GOT3 (cell line): Measurements from ENCODE around the gene TCF7.
A peak's percentile ranks its signal among the peaks of the same experiment; 100 is the strongest.
"Not testable (repeated sequence)": the region's sequence is repeated elsewhere in the genome, so short reads cannot be mapped to it uniquely, and the experiment has no call there.

Source experiments
- DNase-seq: peaks from one replicate; lab custom pipeline; 2025; ENCODE audit warnings: mixed read lengths; lab: John Stamatoyannopoulos, UW

TCF7 gene

DNA sequence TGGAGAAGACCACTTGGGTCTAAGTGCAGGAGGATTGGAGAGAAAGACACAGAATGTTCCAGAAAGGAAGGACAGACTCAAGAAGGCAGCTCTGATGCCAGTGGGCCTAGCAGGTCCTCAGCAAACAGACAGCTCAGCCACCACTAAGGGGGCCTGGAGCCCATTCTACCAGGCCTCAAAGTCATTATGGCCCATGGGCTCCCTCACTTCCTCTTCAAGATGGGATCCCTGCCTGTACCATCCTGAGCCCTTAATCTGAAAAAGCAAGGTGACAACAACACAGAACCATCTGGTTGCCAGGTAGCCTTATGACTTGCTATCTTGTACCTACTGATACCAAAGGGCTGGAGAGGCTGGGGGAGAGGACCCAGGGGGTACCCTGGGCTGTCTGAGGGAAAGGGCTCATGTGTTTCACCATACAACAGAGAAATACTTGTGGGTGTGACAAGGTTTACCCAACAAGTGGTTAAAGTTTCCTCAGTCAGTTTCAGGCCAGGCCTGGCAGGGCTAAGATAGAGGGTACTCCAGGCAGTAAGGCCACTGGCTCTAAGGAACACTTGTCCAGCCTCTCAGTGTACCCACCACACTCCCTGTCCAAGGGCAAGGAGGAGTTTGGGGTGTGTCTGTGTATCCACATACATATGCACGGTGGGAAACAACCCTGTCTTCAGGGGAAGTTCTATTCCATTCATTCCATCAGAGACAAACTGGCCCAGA, 30.7 kb downstream of the TCF7 start:
- no peak for DNase-seq

DNA sequence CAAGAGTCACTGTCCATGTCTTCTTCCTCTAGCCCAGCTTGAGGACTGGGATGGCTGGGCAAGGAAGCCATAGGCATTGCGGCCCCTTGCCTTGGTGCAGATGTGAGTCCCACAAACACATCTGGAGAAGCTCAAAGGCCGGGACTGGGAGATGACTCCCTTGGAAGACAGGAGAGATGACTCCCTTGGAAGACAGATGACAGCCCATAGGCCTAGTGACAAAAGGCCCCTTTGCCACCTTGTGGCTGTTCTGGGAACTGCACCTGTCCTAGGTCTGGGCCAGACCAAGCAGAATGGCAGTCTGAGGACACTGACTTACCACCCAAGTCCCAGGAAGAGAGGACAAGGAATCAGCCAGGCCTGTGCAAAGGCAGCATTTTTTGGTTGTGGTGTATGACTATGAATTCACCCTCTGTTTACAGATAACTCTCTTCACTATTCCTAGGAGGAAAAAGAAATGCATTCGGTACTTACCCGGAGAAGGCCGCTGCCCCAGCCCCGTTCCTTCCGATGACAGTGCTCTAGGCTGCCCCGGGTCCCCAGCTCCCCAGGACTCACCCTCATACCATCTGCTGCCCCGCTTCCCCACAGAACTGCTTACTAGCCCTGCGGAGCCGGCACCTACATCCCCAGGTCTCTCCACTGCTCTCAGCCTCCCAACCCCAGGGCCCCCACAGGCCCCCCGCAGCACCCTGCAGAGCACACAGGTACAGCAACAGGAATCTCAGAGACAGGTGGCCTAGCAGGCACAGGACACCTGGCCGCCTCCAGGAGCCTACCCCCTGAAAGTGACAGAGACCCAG, 31.5 kb downstream of the TCF7 start:
- DNase-seq = no peak

DNA sequence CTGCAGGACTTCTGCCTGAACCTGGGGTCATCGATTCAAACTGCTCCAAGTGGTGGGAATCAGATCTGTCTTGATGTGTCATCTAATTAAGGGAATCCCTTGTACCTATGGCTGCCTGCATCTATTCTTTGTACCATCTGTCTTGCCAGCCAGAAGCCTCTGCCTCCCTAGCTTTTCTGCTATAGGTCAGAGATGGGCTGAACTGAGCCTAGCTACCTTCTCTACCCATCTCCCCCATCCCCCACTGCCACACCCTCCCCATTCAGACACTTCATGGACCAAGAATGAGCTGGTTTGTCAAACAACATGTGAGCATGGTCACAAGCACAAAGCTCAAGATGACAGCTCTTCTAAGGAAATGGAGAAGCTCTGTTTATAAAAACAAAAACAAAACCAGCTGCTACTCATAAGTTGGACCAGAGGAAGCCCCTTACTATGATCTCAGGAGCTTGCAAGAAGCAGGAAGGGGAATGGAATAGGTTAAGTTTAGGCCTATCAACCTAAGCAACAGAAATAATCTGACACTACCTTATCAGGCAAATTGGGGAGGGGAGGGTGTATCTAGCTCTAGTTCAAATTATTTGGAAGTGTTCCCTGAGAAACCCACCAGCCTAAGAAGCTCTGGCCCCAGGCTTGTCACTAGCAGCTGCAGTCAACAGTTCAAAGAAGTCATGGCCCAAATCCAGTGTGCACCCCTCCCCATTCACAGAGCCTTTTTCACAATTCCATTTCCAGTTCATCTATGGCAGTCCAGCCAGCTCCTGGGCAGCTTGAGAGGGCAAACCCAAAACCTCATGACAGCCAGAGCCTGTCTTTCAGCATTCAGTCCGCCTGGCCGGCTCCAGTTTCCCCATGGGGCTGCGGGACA, 32.4 kb downstream of the TCF7 start:
- no peak for DNase-seq

DNA sequence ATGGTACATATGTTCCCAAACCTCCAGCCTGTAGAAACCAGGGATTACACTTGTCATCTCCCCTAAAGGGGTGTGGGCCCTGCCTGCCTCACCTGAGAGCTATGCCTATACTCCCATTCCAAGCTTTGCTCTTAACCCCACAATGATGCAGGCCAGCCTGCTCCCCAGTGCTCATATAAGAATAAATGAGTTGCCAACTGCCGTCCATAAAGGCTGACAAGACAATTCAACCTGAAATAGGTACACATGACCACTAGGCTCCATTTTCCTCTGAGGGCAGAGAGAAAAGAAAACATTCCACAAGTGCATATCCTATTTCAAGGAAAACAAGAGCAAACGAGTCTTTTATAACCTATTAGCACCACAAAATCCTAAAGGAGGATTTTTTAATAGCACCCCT, 33.8 kb downstream of the TCF7 start:
- no peak for DNase-seq

DNA sequence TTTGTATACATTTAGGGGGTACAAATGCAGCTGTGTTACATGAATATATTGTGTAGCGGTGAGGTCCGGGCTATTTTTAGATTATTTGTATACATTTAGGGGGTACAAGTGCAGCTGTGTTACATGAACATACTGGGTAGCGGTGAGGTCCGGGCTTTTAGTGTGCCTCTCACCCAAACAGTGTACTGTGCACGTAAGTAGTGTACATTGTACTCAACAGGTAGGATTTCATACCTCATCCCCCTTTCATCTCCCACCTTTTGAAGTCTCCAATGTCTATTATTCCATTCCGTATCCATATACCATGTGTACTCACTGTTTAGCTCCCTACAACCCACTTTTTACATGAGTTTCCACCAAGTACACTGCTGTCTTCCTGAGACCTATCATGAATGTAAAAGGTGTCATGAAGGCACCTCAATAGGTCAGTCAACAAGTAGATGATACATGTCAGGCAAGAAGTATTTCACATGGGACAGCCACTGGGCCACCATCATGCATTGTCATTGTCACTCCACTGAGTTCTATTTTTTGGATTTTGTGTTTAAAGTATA, 34.6 kb downstream of the TCF7 start:
- DNase-seq = no peak

DNA sequence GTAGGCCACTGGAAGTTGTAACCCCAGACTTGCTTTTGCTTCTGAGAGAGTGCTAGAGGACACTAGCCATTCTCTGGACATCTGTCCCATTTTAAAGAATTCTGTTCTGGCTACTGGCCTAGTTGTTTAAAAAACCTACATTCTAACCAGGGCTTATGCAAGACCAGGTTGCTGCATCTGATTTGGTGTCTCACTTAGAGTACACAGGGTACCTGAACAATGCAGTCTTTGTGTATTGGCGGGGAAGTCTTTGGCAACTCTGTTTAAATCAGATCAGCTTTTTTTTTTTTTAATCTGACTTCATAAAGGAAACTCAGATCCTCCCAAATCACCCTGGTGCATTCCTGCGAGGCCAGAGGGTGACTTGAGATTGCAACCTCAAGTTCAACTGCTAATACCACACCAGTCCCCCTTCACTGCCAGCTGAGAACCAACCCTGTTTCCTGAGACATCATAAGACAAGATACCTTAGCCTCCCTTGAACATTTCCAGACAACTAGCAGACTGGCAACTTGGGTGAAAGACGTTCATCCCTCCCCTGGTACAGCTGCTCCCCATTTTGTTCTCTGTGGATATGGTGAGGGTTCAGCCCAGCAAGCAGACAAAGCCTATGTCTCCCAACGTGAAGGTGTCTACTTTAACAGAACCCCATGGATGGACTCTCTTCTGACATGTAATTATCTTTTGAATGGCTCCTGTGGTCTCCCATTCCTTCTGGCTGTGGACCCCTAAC, 35.3 kb downstream of the TCF7 start:
- no peak for DNase-seq

DNA sequence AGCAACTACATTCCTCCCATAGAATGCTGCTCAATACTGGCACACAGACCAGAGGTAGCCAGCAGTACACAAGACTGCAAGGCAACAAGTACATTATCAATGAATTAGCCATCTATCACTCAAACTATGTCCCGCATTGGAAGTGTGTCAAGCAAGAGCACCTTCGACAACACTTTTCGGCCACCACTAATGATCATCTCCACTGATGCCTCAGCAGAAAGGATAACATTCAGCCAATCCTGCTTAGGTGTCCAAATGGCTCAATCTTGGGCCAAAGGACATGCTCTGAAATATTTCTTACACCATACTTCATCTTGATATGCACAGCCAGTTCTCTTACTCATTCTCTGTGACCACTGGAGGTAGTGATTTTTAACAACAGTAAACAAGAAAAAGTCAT, 37.2 kb downstream of the TCF7 start:
- no peak for DNase-seq

DNA sequence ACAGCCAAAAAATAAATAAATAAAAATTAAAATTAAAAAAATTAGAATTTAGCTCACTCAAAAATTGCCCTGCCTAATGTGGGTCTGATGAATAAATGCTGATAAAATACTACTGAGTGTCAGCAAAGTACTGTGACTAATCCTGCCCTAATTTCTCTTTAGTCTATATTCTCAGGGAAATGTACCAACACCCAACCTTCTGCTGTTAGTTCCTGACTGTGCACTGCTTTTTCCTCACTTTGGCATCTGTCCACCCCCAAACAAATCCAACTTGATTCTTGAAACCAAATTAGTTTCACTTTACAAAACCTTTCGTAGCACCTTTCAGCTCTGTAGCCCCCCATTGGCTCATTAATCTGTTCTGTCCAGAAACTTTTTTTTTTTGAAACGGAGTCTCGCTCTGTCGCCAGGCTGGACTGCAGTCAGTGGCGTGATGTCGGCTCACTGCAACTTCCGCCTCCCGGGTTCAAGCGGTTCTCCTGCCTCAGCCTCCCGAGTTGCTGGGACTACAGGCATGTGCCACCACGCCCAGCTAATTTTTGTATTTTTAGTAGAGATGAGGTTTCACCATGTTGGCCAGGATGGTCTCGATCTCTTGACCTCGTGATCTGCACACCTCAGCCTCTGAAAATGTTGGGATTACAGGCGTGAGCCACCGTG, 37.8 kb downstream of the TCF7 start:
- not testable (repeated sequence) for DNase-seq

DNA sequence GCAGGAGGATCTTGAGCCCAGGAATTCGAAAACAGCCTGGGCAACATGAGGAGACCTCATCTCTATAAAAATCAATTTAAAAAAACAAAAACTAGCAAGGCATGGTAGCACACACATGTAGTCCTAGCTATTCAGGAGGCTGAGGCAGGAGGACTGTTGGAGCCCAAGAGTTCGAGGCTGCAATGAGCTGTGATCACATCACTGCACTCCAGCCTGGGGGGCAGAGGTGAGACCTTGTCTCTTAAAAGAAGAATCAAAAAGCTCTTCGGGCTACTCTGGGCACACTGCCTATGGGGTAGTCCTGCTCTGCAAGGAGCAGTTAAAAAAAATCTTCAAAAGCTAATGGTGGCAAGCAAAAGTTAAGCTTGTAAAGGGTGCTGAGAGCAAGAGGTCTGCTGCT, 38.8 kb downstream of the TCF7 start:
- DNase-seq = no peak

DNA sequence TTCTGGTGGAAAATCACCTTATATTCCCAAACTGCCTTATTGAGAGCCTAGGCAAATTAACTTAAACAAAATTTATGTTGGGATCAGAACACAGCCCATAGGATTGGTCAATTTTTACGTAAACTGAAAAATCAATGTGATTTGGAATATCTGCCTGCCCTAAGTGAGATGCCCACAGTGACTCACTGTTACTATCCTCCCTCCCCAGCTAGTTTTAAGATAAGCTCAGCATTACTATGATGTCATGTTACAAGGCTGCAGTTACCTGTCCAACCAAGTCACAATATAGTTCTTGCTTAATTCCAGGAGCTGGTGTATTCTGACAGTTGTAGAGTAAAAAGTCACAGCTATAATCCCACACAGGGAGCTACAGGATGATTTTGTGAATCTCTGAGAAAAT, 39.2 kb downstream of the TCF7 start:
- DNase-seq = no peak

DNA sequence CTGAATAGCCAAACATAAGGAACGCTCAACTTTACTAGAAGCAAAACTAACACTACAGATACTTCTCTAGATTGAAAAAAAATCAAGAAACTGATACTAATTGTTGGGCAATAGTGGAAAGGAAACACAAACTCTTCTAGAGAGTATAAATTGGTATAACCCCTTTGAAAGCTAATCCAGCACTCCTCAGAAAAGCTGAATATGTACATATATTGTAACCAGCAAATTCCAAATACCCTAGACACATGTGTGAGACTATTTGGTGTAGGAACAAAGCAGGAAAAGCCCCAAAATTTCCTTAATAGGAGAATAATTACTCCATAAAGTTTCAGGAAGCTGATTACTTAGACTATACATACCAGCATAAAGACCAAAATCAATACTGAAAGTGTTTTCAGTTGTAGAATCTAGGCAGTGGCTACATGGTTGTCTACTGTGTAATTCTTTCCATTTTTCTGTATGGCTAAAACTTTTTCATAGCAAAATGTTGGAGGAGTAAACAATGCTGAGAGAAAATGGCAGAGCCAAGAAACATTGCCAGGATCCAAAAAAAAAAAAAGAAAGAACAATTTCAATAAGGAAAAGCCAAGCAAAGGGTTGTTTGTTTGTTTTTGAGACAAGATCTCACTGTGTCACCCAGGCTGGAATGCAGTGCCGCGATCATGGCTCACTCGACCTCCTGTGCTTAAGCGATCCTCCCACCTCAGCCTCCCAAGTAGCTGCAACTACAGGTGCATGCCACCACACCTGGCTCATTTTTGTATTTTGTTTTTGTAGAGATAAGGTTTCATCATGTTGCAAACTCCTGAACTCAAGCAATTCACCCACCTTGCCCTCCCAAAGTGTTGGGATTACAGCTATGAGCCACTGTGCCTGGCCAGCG, 47.3 kb downstream of the TCF7 start:
- DNase-seq = no peak

DNA sequence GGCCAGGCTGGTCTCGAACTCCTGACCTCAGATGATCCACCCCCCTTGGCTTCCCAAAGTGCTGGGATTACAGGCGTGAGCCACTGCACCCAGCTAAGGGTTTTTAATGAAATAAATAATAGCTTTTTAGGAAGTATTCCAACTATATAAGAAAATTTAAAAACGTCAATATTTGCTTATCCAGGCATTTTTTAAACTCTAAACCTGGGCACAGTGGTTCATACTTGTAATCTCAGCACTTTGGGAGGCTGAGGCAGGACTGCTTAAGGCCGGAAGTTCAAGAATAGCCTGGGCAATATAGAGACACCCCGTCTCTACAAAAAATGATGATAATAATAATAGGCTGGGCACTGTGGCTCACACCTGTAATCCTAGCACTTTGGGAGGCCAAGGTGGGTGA, 48.1 kb downstream of the TCF7 start:
- no peak for DNase-seq

DNA sequence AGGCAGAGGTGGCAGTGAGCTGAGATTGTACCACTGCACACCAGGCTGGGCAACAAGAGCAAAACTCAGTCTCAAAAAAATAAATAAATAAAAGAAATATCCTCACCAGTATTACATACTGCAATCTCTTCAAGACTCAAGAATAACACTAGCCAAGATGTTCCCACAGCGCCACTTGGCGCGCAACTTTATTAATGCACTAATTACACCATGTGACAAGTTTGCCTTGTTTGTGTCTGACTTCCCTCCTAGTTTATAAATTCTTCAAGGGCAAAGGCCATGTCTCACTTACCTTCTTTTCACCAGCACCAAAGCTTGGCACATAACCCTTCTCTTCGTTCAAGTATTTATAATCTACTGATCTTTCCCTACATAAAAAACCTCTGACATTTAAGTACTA, 57.5 kb downstream of the TCF7 start:
- no peak for DNase-seq

DNA sequence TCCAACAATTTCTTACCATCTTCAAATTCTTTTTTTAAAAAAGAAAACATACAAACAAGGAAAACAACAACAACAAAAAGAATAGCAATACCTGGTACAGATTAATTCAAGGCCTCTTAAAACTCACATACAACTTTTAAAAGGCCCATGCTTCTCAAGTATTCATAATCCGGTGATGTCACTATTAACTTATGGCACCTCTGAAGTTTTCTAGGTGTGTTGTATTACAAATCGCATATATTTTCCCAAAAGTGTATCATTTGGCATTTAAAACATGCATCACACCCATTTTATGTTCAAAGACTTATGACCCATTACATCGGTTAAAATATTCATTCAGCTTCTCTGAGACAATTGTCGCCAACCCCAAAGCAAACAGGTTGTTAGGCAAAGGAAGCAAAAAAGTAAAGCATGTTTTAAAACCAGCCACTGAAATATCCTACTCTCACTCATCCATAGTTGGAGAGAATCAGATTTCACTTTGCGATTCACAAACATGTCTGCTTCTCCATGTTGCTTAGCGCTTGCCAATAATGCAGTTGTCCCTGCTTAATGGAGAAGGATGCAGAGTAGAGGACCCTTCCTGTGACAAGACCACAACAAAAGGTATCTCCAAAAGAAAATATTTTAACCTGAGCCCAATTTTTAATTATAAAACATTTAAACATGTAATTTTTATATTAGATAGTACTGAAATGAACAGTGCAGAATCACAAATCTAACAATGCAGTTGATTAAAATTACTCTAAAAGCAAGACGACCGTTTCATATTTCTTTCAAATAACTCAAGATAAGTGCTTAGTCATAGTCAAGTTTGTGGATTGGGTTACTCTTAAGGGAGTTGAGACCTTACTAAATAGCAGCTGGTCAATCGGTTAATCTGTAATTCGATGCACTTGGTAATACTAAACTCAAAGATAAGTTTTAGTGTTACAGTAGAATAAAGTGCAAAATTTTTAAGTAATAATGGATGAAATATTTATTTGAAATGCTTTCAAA, 60.7 kb downstream of the TCF7 start:
- DNase-seq = no peak

DNA sequence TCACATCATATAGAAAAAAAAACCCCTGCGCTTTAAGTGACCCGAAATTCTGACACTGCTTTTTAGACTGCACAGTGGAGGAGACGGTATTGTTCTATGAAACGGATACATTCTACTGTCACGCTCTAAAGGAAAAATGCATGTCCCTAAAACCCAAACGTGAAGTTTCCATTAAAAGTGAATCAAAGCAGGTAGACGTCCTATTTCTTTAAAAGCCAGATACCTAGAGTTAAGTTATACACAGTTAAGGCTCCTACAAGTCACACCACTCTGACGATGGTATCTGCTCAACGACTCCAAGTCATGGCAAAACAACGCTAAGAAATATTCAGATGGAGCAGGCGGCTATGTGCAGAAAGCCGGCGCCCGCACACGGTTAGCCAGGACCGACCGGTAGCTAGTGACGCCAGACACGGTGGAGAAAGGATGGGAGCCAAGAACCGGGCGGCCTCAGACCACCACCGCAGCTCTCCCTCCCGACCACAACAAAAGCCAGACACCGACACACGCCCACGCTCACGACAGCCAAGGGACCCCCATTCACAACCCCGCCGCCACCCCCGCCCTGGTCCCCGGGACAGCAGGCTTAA, 61.5 kb downstream of the TCF7 start:
- DNase-seq = no peak

DNA sequence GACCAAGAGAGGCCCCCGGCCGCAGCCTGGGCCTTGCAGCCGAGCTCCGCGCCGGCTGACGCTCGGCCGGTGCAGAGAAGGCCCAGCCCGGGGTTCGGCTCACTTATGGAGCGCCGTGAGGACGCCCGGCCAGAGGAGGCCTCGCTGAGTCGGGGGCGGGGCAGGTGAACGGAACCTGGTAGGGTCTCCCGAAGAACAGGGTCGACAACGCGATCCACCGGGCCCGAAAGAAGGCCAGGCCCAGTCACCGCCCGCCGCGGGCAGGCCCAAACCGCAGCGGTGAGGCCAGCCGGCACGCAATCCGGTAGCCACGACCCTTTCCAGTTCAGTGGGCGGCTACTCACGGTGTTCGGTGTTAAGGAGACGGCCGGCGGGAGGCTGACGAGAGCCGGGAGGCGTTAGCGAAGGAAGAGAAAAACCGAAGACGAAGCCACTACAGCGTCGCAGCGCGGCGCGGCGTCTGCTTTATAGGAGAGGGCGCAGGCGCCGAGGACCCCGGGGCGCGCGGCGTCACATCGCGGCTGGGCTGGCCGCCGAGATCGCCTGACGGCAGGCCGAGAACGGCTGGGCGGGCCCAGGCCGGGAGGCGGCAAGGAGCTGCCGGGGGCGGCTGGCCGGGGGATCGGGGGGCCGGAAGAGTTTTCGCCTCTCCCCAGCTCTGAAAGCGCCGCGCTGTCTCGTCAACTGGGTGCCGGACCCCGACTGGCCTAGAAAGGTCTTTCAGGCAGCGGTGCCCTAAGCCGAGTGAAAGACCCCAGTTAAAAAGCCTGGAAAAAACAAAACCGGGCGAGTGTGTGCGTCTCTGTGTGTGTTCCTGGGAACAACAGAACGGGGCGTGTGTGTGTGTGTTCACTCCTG, 62.3 kb downstream of the TCF7 start, which contains the start of gene SKP1:
TSS of gene SKP1 (minus strand) at position 440 of the 858 bp plus-strand sequence. CDS start 2,928 bp downstream, outside the sequence.
- peak; percentile 82 for DNase-seq

DNA sequence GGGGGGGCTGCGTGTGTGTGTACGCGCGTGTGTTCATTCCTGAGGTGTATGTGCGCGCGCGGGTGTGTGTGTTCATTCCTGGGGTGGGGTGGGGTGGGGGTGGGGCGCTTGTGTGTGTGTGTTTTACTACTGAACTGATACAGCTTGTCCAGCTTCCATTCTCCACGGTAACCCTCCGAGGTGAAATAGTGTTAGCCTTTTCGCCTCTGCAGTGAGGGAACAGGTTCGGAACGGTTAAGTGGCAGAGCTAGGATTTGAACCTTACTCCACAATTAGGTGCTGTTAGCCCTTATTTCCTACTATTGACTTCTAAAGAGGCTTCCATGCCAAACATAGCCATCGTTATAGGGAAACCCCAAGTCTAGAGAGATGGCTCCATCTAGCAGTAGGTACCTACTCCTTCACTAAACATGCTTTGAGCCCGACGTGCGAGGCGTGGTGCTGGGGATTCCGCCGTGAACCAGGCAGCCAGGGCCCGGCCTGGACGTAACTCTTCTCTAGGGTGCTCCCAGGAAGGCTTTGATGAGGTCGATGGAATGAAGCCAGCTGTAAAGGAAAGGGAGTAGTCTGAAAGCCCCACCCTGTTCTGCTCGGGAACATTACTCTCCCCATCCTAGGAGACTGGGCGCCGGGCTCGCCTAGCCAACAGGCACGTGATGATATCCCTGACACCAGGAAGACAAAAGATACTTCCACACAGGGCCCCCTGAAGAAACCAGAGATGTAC, 63.1 kb downstream of the TCF7 start:
- no peak for DNase-seq
